Measurements from ENCODE around the gene SPRED1. TPM values are rescaled to one million over a fixed set of nuclear protein-coding genes. Genes with fewer than 3 reads are reported as not detected.

The SPRED1 gene
- total and polyA plus RNA-seq, 11 donors = 3.3 to 34.8 (median 9.7) TPM

- DNase-seq = no peak
- TF ChIP-seq POLR2A (IDR thresholded peaks at IDR 0.05) (no peak), CTCF (IDR thresholded peaks at IDR 0.05) (no peak)
- H3K27ac ChIP-seq = no peak overlapping the region
- no peaks in the 10 kb centered on the region for H3K27me3 ChIP-seq
- peaks cover 0 to 29% (median 17%) of the 10 kb centered on the region in 9 donors for H3K36me3 ChIP-seq
- WGBS, 4 donors = 0 to 44% (median 0%) methylated on average over 1 of the region's 1 CpG
- ATAC-seq = no peak
- H3K4me3 ChIP-seq = no peak overlapping the region
- peaks cover 0 to 4% (median 0%) of the 10 kb centered on the region in 12 donors for H3K4me1 ChIP-seq
- intact Hi-C loops (cut with DNase I) = no loop called here
- H3K9me3 ChIP-seq = no peaks in the 10 kb centered on the region
These were observed 82.5 kb downstream of the SPRED1 start for GRCh38 chr15:38335116-38335515.

- no peak for ATAC-seq
- TF ChIP-seq CTCF (IDR thresholded peaks at IDR 0.05) (no peak), POLR2A (IDR thresholded peaks at IDR 0.05) (no peak)
- no peak for DNase-seq
- peaks cover 0 to 45% (median 10%) of the 10 kb centered on the region in 9 donors for H3K36me3 ChIP-seq
- no peaks in the 10 kb centered on the region for H3K4me1 ChIP-seq
- H3K9me3 ChIP-seq = no peaks in the 10 kb centered on the region
- H3K27ac ChIP-seq = no peak overlapping the region
- no peak overlapping the region for H3K4me3 ChIP-seq
- intact Hi-C loops (cut with DNase I) = no loop called here
- WGBS, 4 donors = 96 to 100% (median 97%) methylated on average over 2 of the region's 2 CpGs
- no peaks in the 10 kb centered on the region for H3K27me3 ChIP-seq
These were observed 91.7 kb downstream of the SPRED1 start for GRCh38 chr15:38344351-38344750.

DNA sequence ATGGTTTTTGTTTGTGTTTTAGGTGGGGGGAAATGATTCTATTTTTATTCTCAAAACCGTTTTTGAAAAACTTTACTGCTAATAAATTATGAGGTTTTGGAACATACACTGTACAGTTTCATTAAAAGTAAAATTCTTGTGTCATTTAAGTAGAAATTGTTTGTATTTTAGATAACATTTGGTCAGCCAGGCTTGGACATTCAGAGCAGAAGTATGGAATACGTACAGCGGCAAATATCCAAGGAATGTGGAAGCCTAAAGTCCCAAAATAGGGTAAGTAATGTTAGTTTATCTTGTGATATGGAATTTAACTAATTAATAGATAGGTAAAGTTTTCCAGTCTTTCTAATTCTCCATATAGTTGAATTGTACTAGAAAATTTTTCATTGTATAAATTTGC, 96.6 kb downstream of the SPRED1 start:
- Histone ChIP-seq H3K4me1 (peaks cover 0 to 11% (median 0%) of the 10 kb centered on the region in 12 donors), H3K36me3 (peaks cover 0 to 52% (median 33%) of the 10 kb centered on the region in 9 donors), H3K4me3 (no peak overlapping the region), H3K9me3 (no peaks in the 10 kb centered on the region), H3K27me3 (no peaks in the 10 kb centered on the region), H3K27ac (no peak overlapping the region)
- intact Hi-C loops (cut with DNase I) = no loop called here
- WGBS, 4 donors = 75 to 83% (median 80%) methylated on average over 3 of the region's 3 CpGs
- ATAC-seq (no peak), DNase-seq (no peak)
- TF ChIP-seq POLR2A (IDR thresholded peaks at IDR 0.05) (no peak), CTCF (IDR thresholded peaks at IDR 0.05) (no peak)

DNA sequence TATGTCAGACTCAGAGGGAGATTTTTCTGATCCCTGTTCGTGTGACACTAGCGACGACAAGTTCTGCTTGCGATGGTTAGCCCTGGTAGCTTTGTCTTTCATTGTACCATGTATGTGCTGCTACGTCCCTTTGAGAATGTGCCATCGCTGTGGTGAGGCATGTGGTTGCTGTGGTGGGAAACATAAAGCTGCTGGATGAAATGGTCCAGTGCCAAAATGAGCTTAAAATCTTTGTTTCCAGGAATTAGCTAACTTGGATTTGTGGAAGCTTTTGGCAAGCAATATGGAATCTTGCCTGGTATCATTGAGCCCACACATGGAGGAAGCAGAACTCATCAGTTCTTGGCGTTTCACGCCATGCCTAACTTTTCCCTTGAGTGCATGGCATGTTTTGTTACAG, 98.8 kb downstream of the SPRED1 start:
- DNase-seq (no peak), ATAC-seq (no peak)
- TF ChIP-seq POLR2A (IDR thresholded peaks at IDR 0.05) = no peak
- no peak for TF ChIP-seq CTCF (IDR thresholded peaks at IDR 0.05)
- H3K9me3 ChIP-seq = no peaks in the 10 kb centered on the region
- no peaks in the 10 kb centered on the region for H3K27me3 ChIP-seq
- 82 to 86% (median 86%) methylated on average over 8 of the region's 8 CpGs for WGBS, 4 donors
- intact Hi-C loops (cut with DNase I) = loop anchor here in 9 of 10 donors (5.0 to 10.0 kb wide), 6 partner anchors 63 to 349 kb away; partner anchors contain the start of gene SPRED1 (in 7 of the 9)
- no peak overlapping the region for H3K27ac ChIP-seq
- no peak overlapping the region for H3K4me3 ChIP-seq
- peaks cover 0 to 47% (median 30%) of the 10 kb centered on the region in 9 donors for H3K36me3 ChIP-seq
- peaks cover 0 to 11% (median 0%) of the 10 kb centered on the region in 12 donors for H3K4me1 ChIP-seq

All from heart left ventricle (tissue), 16 donors.